CD4-positive, alpha-beta memory T cell (primary cell): Measurements from ENCODE around the gene ZBTB49. TPM values are rescaled to one million over a fixed set of nuclear protein-coding genes. Genes with fewer than 3 reads are reported as not detected.
A peak's percentile ranks its signal among the peaks of the same experiment; 100 is the strongest.

ENCODE experiments used
- CTCF ChIA-PET: fragments of 350-600 bp; sonication (Branson Sonifier 250); formaldehyde crosslinking; loops from one replicate; lab custom pipeline; 2021; ENCODE audit warnings: inconsistent platforms; ENCODE audit not compliant: partially characterized antibody; lab: Charles Lee
- POLR2A ChIA-PET: fragments of 350-600 bp; sonication (Branson Sonifier 250); formaldehyde crosslinking; loops from one replicate; lab custom pipeline; 2021; ENCODE audit not compliant: partially characterized antibody; lab: Charles Lee
- DNase-seq, 5 donors: peaks; one replicate each; pipeline versions ENCODE4 v3.0.0 to v3.0.0-alpha.2; 2020 to 2022; ENCODE audit warnings: mixed read lengths in 1 of 5
- H3K27ac ChIP-seq: one replicate; pipeline ENCODE4 v1.7.0; 2013; ENCODE audit warnings: low read depth, low read length
- H3K27me3 ChIP-seq: 2 replicates; pipeline ENCODE4 v1.7.0; 2013; ENCODE audit warnings: mild to moderate bottlenecking, low read length, moderate library complexity; ENCODE audit not compliant: insufficient read depth
- H3K36me3 ChIP-seq: 2 replicates; pipeline ENCODE4 v1.7.0; 2013; ENCODE audit warnings: mild to moderate bottlenecking, low read length, moderate library complexity; ENCODE audit not compliant: insufficient read depth
- H3K4me1 ChIP-seq: 2 replicates; pipeline ENCODE4 v1.7.0; 2013; ENCODE audit warnings: mild to moderate bottlenecking, low read length, moderate library complexity; ENCODE audit not compliant: insufficient read depth
- H3K4me3 ChIP-seq, 2 donors: one replicate each; pipeline ENCODE4 v1.7.0; 2013; ENCODE audit warnings: low read length in 2 of 2, mild to moderate bottlenecking in 1 of 2
- H3K9me3 ChIP-seq, 2 donors: one replicate each; pipeline ENCODE4 v1.7.0; 2013; ENCODE audit warnings: low read length in 2 of 2, control low read depth in 1 of 2; ENCODE audit not compliant: control insufficient read depth in 1 of 2
- H3K27ac Mint-ChIP-seq, 7 donors: one replicate each; pipeline ENCODE4 v1.8.0; 2020 to 2021; ENCODE audit warnings: mixed read lengths in 7 of 7, mild to moderate bottlenecking in 6 of 7, inconsistent platforms in 3 of 7, moderate library complexity in 3 of 7
- H3K27me3 Mint-ChIP-seq, 2 donors: one replicate each; pipeline ENCODE4 v1.8.0; 2020 to 2021; ENCODE audit warnings: mixed read lengths in 2 of 2
- H3K36me3 Mint-ChIP-seq, 2 donors: one replicate each; pipeline ENCODE4 v1.8.0; 2020 to 2021; ENCODE audit warnings: mixed read lengths in 2 of 2, inconsistent platforms in 1 of 2, mild to moderate bottlenecking in 1 of 2
- H3K4me1 Mint-ChIP-seq, 4 donors: one replicate each; pipeline ENCODE4 v1.8.0; 2020 to 2021; ENCODE audit warnings: mixed read lengths in 4 of 4, mild to moderate bottlenecking in 1 of 4
- H3K4me3 Mint-ChIP-seq, 8 donors: one replicate each; pipeline ENCODE4 v1.8.0; 2020 to 2021; ENCODE audit warnings: mixed read lengths in 8 of 8, mild to moderate bottlenecking in 7 of 8, moderate library complexity in 6 of 8, inconsistent platforms in 3 of 8
- H3K9me3 Mint-ChIP-seq, 8 donors: one replicate each; pipeline ENCODE4 v1.8.0; 2020 to 2021; ENCODE audit warnings: mixed read lengths in 8 of 8, mild to moderate bottlenecking in 5 of 8, inconsistent platforms in 3 of 8, moderate library complexity in 1 of 8
- intact Hi-C: fragments of 100-400 bp; cut with micrococcal nuclease; formaldehyde crosslinking; loops from one replicate; pipeline ENCODE4 v1.15.1; 2023
- polyA plus RNA-seq, 2 donors: library from polyadenylated mRNA; unstranded; fragments of 300-500 nt; fragmentation: Illumina TruSeq; gene quantifications; one replicate each; pipeline ENCODE4 v1.2.3, GENCODE V29; 2021
- total RNA-seq, 2 experiments: library from RNA; stranded (reverse); gene quantifications; one replicate each; pipeline ENCODE4 v1.2.3, GENCODE V29; 2021

The ZBTB49 gene
- total and polyA plus RNA-seq, 4 experiments from 2014 or later: 5.3 to 20.0 (median 12.3) TPM

- no peaks in the 10 kb centered on the region for H3K9me3 ChIP-seq
- Mint-ChIP-seq H3K36me3 (no peaks in the 10 kb centered on the region), H3K4me1 (no peaks in the 10 kb centered on the region), H3K9me3 (peaks cover 0 to 12% (median 3%) of the 10 kb centered on the region in 8 donors), H3K27ac (no peak overlapping the region), H3K4me3 (no peak overlapping the region), H3K27me3 (peaks cover 8 to 9% of the 10 kb centered on the region in 2 donors)
- intact Hi-C loops: no loop called here
- CTCF ChIA-PET: no interaction called here
- no peak overlapping the region for H3K4me3 ChIP-seq
- H3K4me1 ChIP-seq: no peaks in the 10 kb centered on the region
- POLR2A ChIA-PET: no interaction called here
- H3K27ac ChIP-seq: no peak overlapping the region
- no peaks in the 10 kb centered on the region for H3K36me3 ChIP-seq
- no peaks in the 10 kb centered on the region for H3K27me3 ChIP-seq
- DNase-seq: no peak
These were observed 73.1 kb downstream of the ZBTB49 start for GRCh38 chr4:4362991-4363697.

DNA sequence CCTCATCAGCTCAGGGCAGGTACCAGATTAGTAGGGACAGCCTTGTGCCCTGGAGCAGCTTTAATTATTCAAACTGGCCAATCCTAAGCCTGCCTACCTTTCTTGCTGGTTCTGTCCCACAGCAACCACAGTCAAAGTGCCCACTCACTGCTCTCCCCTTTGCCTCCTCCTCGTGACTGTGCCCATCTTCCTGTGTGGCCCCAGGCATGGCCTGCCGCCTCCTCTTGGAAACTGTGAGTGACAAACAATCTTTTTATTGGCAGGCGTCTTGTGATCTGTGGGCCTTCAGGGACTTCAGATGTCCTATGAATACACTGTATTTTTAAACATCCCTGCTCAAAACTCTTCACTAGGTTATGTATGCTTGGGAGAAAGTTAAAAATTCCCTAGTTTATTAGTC lies 74.0 kb downstream of the ZBTB49 start:
- DNase-seq: no peak
- POLR2A ChIA-PET: no interaction called here
- intact Hi-C loops: no loop called here
- H3K27ac ChIP-seq: no peak overlapping the region
- no peaks in the 10 kb centered on the region for H3K36me3 ChIP-seq
- H3K9me3 ChIP-seq: no peaks in the 10 kb centered on the region
- no peak overlapping the region for H3K4me3 ChIP-seq
- H3K9me3 Mint-ChIP-seq: peaks cover 0 to 12% (median 3%) of the 10 kb centered on the region in 8 donors
- no peak overlapping the region for H3K4me3 Mint-ChIP-seq
- CTCF ChIA-PET: no interaction called here
- H3K36me3 Mint-ChIP-seq: no peaks in the 10 kb centered on the region
- H3K27me3 ChIP-seq: no peaks in the 10 kb centered on the region
- no peaks in the 10 kb centered on the region for H3K4me1 Mint-ChIP-seq
- peaks cover 5 to 6% of the 10 kb centered on the region in 2 donors for H3K27me3 Mint-ChIP-seq
- no peak overlapping the region for H3K27ac Mint-ChIP-seq
- no peaks in the 10 kb centered on the region for H3K4me1 ChIP-seq

- no peaks in the 10 kb centered on the region for H3K9me3 ChIP-seq
- no peak overlapping the region for H3K4me3 ChIP-seq
- DNase-seq: no peak
- intact Hi-C loops: no loop called here
- ChIA-PET POLR2A (no interaction called here), CTCF (no interaction called here)
- H3K36me3 ChIP-seq: no peaks in the 10 kb centered on the region
- peaks cover 0 to 12% (median 3%) of the 10 kb centered on the region in 8 donors for H3K9me3 Mint-ChIP-seq
- no peaks in the 10 kb centered on the region for H3K36me3 Mint-ChIP-seq
- peaks cover 5 to 6% of the 10 kb centered on the region in 2 donors for H3K27me3 Mint-ChIP-seq
- no peak overlapping the region for H3K4me3 Mint-ChIP-seq
- H3K27ac Mint-ChIP-seq: no peak overlapping the region
- H3K4me1 Mint-ChIP-seq: no peaks in the 10 kb centered on the region
- no peak overlapping the region for H3K27ac ChIP-seq
- H3K4me1 ChIP-seq: no peaks in the 10 kb centered on the region
- no peaks in the 10 kb centered on the region for H3K27me3 ChIP-seq
These were observed 74.6 kb downstream of the ZBTB49 start for GRCh38 chr4:4364486-4365208.

DNA sequence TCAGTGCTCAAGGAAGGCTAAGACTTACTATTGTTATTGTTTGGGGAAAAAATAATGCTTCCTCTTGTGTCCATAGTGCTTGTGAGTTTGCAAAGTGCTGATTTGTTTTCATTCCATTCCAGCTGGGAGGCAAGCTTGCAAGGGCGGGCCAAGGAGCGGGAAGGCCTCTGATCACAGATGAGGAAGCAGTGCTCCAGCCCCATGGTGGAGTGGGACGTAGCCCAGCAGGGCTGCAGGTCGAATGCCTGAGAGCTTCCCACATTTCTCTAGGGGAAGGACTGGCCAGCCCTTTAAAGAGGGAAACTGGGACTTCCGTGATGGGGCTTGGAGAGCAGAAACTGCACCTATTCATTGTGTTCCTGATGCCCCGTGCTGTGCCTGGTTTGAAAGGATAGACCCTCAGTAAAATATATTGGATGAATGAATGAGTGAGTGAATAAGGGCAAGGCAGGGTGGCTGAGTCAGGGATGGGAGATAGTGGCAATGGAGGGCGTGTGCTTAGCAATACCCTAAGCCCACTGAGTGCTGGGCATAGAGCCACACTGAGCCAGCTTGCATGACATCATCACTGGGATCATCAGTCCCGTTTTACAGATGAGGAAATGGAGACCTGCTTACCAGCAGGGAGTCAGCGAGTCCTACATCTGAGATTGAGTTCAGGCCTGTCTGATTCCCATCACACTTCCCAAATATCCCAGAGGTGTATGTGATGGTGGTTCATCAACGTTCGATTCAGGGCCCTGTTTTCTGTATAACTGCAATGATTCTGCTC lies 78.9 kb downstream of the ZBTB49 start:
- ChIA-PET POLR2A (no interaction called here), CTCF (no interaction called here)
- H3K4me1 Mint-ChIP-seq: peaks cover 0 to 1% (median 0%) of the 10 kb centered on the region in 4 donors
- H3K4me3 ChIP-seq: no peak overlapping the region
- H3K9me3 Mint-ChIP-seq: peaks cover 0 to 12% (median 4%) of the 10 kb centered on the region in 8 donors
- peak overlapping the region in 1 of 7 donors; percentile 42 for H3K27ac Mint-ChIP-seq
- H3K36me3 ChIP-seq: no peaks in the 10 kb centered on the region
- DNase-seq: no peak
- H3K4me1 ChIP-seq: no peaks in the 10 kb centered on the region
- H3K4me3 Mint-ChIP-seq: no peak overlapping the region
- H3K27ac ChIP-seq: no peak overlapping the region
- H3K36me3 Mint-ChIP-seq: no peaks in the 10 kb centered on the region
- no peaks in the 10 kb centered on the region for H3K27me3 Mint-ChIP-seq
- H3K9me3 ChIP-seq: no peaks in the 10 kb centered on the region
- H3K27me3 ChIP-seq: no peaks in the 10 kb centered on the region
- intact Hi-C loops: no loop called here

Other genes starting within 250 kb of the ZBTB49 start
- gene OTOP1, start 63.3 kb upstream of the ZBTB49 start, total RNA-seq: not detected
- gene OTOP1, start 63.3 kb upstream of the ZBTB49 start, polyA plus RNA-seq: not detected
- 10 to 100 TPM; 20.0 to 20.7 TPM for gene TMEM128, start 42.0 kb upstream of the ZBTB49 start, total RNA-seq
- gene TMEM128, start 42.0 kb upstream of the ZBTB49 start, polyA plus RNA-seq: 10 to 100 TPM; 40.2 to 51.5 TPM
- gene LYAR, start 97 bp upstream of the ZBTB49 start, total RNA-seq: 10 to 100 TPM; 74.5 to 79.8 TPM
- gene LYAR, start 97 bp upstream of the ZBTB49 start, polyA plus RNA-seq: 10 to 100 TPM; 59.1 to 66.5 TPM
- gene NSG1, start 96.9 kb downstream of the ZBTB49 start, total RNA-seq: 10 to 100 TPM; 74.9 to 75.1 TPM
- gene NSG1, start 96.9 kb downstream of the ZBTB49 start, polyA plus RNA-seq: 10 to 100 TPM; 48.8 to 82.6 TPM